Vagina (tissue), 2 donors: ENCODE data around the gene ARHGAP6. TPM values are rescaled to one million over a fixed set of nuclear protein-coding genes. Genes with fewer than 3 reads are reported as not detected.

Source experiments
- DNase-seq, 2 donors: peaks; one replicate each; pipeline ENCODE4 v3.0.0-alpha.2; 2017; ENCODE audit errors: extremely low spot score in 2 of 2
- H3K27ac ChIP-seq: fragments of 200-600 bp; sonication (generic); one replicate; pipeline ENCODE4 v1.5.1; 2019
- H3K27me3 ChIP-seq: fragments of 200-600 bp; sonication (generic); one replicate; pipeline ENCODE4 v1.5.1; 2019
- H3K36me3 ChIP-seq, 2 donors: fragments of 200-600 bp; sonication (generic); one replicate each; pipeline ENCODE4 v1.5.1; 2017 to 2019
- H3K4me1 ChIP-seq: fragments of 200-600 bp; sonication (generic); one replicate; pipeline ENCODE4 v1.5.1; 2019
- H3K4me3 ChIP-seq, 2 donors: fragments of 200-600 bp; sonication (generic); 1 replicate in 1 of 2; 2 replicates in 1 of 2; pipeline ENCODE4 v1.5.1; 2016 to 2019
- H3K9me3 ChIP-seq: fragments of 200-600 bp; sonication (generic); one replicate; pipeline ENCODE4 v1.5.1; 2019
- POLR2A ChIP-seq, 2 donors: fragments of 450-650 bp; IDR thresholded peaks; one replicate each; pipeline ENCODE4 v1.6.1; 2017; ENCODE audit warnings: antibody characterized with exemption in 2 of 2, mild to moderate bottlenecking in 2 of 2, moderate library complexity in 2 of 2
- POLR2AphosphoS5 ChIP-seq, 2 donors: sonication (generic); formaldehyde crosslinking; IDR thresholded peaks; one replicate each; pipeline ENCODE4 v1.9.0; 2017; ENCODE audit warnings: antibody characterized with exemption in 2 of 2, mild to moderate bottlenecking in 2 of 2, low read depth in 1 of 2; ENCODE audit not compliant: insufficient read depth in 1 of 2
- intact Hi-C: fragments of 100-400 bp; cut with DNase I; formaldehyde crosslinking; loops from one replicate; pipeline ENCODE4 v1.15.1; 2023
- total RNA-seq: library from RNA; depleted of rRNA; stranded (reverse); fragments of >200 nt; gene quantifications from one replicate; pipeline ENCODE4 v1.2.3, GENCODE V29; 2016
- TF ChIP-seq, protein P1 (sequence below), 3 experiments: fragments of 450-650 bp in 2 of 3; fragments of 200-600 bp in 1 of 3; sonication (generic) in 1 of 3; IDR thresholded peaks; one replicate each; pipeline ENCODE4 v1.5.1; 2017 to 2019; ENCODE audit warnings: antibody characterized with exemption in 3 of 3, mild to moderate bottlenecking in 2 of 3, moderate library complexity in 2 of 3

ARHGAP6 gene
- total RNA-seq, 1 donor from 2014 or later = 15.7 TPM

DNA sequence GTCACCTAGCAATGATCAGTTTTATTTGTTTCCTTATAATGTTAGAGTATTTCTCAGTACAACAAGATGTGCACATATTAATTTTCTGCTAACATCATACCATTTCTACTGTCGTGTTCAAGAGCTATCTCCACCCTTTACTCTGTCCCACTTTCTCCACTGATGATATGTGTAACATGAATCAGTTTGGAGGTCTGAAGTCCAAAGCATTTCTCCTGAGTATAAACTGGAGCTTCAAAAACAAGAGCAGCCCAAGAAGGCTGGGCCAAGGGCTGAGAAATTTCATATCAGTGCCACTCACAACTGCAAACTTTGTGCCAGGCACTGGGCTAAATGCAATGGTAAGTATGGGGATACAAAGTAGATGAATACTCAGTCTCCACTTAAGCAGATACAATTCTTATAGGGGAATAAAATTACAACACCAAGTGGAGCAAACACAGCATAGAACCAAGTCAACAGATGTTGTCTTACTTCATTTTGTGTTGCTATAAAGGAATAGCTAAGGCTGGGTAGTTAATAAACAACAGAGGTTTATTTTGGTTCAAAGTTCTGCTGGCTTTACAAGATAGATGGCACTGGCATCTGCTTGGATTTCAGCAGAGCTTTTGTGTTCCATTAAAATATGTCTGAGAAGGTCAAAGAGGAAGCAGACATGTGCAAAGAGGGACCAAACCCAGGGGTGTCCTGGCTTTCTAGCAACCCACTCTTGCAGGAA lies 328.3 kb downstream of the ARHGAP6 start:
- Histone ChIP-seq H3K4me1 (no peaks in the 10 kb centered on the region), H3K27ac (no peak overlapping the region), H3K4me3 (no peak overlapping the region), H3K36me3 (no peaks in the 10 kb centered on the region), H3K27me3 (no peaks in the 10 kb centered on the region), H3K9me3 (no peaks in the 10 kb centered on the region)
- TF ChIP-seq, protein P1, sequence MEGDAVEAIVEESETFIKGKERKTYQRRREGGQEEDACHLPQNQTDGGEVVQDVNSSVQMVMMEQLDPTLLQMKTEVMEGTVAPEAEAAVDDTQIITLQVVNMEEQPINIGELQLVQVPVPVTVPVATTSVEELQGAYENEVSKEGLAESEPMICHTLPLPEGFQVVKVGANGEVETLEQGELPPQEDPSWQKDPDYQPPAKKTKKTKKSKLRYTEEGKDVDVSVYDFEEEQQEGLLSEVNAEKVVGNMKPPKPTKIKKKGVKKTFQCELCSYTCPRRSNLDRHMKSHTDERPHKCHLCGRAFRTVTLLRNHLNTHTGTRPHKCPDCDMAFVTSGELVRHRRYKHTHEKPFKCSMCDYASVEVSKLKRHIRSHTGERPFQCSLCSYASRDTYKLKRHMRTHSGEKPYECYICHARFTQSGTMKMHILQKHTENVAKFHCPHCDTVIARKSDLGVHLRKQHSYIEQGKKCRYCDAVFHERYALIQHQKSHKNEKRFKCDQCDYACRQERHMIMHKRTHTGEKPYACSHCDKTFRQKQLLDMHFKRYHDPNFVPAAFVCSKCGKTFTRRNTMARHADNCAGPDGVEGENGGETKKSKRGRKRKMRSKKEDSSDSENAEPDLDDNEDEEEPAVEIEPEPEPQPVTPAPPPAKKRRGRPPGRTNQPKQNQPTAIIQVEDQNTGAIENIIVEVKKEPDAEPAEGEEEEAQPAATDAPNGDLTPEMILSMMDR (IDR thresholded peaks at IDR 0.05) = no peak
- TF ChIP-seq POLR2A (IDR thresholded peaks at IDR 0.05) (no peak), POLR2AphosphoS5 (IDR thresholded peaks at IDR 0.05; ENCODE audit: insufficient read depth in 1 of 2, low read depth in 1 of 2) (no peak)
- no peak for DNase-seq
- intact Hi-C loops = no loop called here

DNA sequence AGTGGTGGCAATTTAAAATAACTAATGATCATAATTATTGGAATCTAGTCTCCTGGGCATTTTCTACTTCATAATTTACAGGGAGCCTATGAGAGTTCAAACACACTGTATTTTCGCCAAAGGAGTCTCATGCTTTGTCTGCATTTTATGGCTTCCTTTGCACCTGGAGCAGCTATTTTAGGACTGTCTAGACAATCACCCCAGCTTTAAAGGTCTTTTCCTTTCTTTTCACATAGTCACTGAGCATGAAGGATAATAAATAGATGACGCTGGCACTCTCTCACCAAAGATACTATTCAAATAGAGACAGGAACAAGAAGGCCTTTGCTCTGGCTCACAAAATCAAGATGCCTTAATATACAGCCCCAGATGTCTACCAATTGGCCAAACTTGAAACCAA lies 329.5 kb downstream of the ARHGAP6 start:
- no peak overlapping the region for H3K4me3 ChIP-seq
- H3K27ac ChIP-seq = no peak overlapping the region
- intact Hi-C loops = no loop called here
- H3K4me1 ChIP-seq = no peaks in the 10 kb centered on the region
- no peaks in the 10 kb centered on the region for H3K9me3 ChIP-seq
- TF ChIP-seq POLR2A (IDR thresholded peaks at IDR 0.05) (no peak), POLR2AphosphoS5 (IDR thresholded peaks at IDR 0.05; ENCODE audit: insufficient read depth in 1 of 2, low read depth in 1 of 2) (no peak)
- TF ChIP-seq, protein P1 (IDR thresholded peaks at IDR 0.05) = no peak
- no peaks in the 10 kb centered on the region for H3K36me3 ChIP-seq
- no peak for DNase-seq
- no peaks in the 10 kb centered on the region for H3K27me3 ChIP-seq

DNA sequence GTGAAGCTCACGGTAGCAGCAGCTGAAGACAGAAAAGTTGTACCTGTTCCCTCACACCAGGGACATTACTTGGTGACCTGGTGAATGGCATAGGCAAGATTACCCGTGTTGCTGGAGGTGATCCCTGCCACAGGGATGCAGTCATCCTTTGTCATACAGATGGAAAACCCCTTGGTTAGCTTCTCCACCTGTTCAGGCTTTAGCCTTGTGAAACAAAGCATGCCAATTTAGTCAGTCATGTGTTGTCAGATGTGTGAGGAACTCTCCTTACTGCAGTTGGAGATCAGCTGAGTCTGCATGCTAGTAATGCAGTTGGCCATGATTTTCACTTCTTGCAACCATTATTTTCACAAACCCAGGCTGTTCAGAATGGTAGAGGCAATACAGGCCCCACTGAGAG lies 331.6 kb downstream of the ARHGAP6 start:
- H3K36me3 ChIP-seq = no peaks in the 10 kb centered on the region
- no peak overlapping the region for H3K27ac ChIP-seq
- intact Hi-C loops = no loop called here
- no peaks in the 10 kb centered on the region for H3K4me1 ChIP-seq
- no peak for DNase-seq
- H3K27me3 ChIP-seq = no peaks in the 10 kb centered on the region
- no peaks in the 10 kb centered on the region for H3K9me3 ChIP-seq
- no peak overlapping the region for H3K4me3 ChIP-seq
- TF ChIP-seq POLR2AphosphoS5 (IDR thresholded peaks at IDR 0.05; ENCODE audit: insufficient read depth in 1 of 2, low read depth in 1 of 2) = no peak
- TF ChIP-seq, protein P1 (IDR thresholded peaks at IDR 0.05) = no peak
- no peak for TF ChIP-seq POLR2A (IDR thresholded peaks at IDR 0.05)

DNA sequence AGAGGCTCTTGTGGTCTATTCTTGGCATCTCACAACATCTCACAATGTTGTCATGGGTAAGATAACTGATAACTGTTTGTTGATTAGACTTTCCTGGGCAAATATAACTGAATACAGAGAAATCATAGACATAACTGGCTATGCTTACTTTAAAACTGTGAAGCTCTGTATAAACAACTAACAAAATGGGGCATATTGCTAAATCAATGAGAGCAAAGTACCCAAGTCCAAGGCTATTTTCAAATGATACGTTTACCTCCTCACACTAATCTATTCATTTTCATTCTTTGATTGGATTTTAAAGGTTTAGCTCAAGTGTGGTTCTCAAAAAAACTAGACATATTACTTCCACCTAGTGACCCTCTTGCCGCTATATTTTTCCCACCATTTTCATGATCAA lies 333.9 kb downstream of the ARHGAP6 start:
- no peaks in the 10 kb centered on the region for H3K36me3 ChIP-seq
- DNase-seq = no peak
- intact Hi-C loops = no loop called here
- H3K27me3 ChIP-seq = no peaks in the 10 kb centered on the region
- no peak overlapping the region for H3K27ac ChIP-seq
- H3K4me1 ChIP-seq = no peaks in the 10 kb centered on the region
- H3K9me3 ChIP-seq = no peaks in the 10 kb centered on the region
- no peak for TF ChIP-seq POLR2A (IDR thresholded peaks at IDR 0.05)
- TF ChIP-seq, protein P1 (IDR thresholded peaks at IDR 0.05) = no peak
- TF ChIP-seq POLR2AphosphoS5 (IDR thresholded peaks at IDR 0.05; ENCODE audit: insufficient read depth in 1 of 2, low read depth in 1 of 2) = no peak
- H3K4me3 ChIP-seq = no peak overlapping the region

DNA sequence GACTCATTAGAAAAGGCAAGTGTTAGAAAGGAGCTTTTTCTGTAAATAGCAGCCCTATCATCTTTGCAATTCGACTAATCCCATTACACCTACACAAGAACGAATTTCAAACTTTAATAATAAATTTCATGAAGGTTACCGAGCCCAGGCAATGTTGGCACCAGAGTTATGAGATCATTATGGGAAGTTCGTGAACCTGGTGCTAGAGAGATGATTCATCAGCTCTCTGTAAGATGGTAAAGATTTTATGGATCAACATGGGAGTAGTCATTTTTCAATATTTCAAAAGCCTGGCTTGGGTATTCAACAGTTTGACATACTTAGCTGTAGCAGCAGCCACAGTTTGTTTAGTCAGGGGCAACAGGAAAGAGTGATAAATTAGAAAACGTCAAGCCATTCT lies 336.7 kb downstream of the ARHGAP6 start:
- Histone ChIP-seq H3K27me3 (no peaks in the 10 kb centered on the region), H3K27ac (no peak overlapping the region), H3K4me3 (no peak overlapping the region), H3K36me3 (no peaks in the 10 kb centered on the region), H3K9me3 (no peaks in the 10 kb centered on the region), H3K4me1 (no peaks in the 10 kb centered on the region)
- intact Hi-C loops = no loop called here
- TF ChIP-seq POLR2A (IDR thresholded peaks at IDR 0.05) (no peak), POLR2AphosphoS5 (IDR thresholded peaks at IDR 0.05; ENCODE audit: insufficient read depth in 1 of 2, low read depth in 1 of 2) (no peak)
- TF ChIP-seq, protein P1 (IDR thresholded peaks at IDR 0.05) = no peak
- DNase-seq = no peak
